ENCODE results near the gene ILKAP.

ILKAP gene

GRCh38 chr2:238203094-238203972 lies at the start of gene ILKAP:
ILKAP (minus strand) TSS chr2:238203695; CDS start chr2:238203553, 142 bp downstream.
- peak; percentile 87 to 88 for DNase-seq

DNA sequence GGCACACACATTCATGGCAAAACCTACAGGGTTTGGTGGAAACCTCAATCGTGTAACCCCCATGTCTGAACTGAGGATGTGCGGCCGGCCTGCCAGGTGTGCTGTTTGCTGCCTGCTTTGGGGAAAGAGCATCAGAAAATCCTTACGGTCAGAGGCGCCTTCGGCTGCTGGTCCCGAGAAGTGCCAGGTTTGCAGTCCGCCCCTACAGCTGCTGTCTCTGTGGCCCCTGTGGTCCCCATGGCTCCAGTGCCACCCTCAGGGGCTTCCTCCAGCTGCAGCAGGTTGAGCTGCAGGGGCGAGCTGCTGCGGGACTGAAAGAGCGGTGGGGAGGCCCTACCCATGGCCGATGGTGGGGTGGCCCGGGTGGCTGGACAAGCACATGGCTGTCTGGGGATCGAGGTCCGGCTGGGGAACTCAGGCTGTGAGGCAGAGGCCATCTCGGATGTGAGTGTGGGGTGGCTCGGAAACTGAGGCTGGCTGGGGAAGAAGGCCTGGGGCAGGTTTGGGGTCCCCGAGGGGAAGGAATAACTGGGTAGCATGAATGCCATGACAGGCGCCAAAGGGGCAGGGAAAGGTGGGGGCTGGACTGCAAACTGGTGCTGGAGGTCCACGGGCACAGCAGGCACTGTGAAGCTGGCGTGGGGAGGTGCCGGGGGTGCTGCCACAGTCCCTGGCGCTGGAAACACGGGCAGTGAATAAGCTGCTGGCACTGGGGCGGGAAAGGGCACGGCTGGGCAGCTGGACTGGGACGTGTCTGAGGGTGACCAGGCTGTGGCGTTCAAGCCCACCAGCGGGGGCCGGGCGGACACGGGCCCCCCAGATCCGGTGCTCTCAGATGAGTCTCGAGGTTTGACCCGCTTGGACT lies 49.5 kb upstream of the ILKAP start:
- no peak for DNase-seq

DNA sequence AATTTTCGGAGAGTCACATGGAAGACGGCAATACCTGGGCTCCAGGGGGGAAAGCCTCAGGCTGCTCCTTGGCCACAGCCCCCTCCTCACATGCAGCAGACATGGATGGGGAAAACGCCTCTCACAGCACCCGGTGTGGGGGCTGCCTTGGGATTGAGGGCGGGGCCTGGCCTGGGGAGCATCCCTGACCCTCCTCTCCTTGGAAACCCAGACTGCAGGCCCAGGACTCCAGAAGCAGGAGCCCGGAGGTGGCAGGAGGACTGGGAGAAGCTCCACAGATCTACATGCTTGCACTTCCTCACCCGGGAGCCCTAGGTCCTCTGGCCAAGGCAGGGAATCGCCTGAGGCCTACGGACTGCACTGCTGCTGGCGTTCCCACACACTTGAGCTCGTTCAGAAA lies 48.5 kb upstream of the ILKAP start:
- no peak for DNase-seq

DNA sequence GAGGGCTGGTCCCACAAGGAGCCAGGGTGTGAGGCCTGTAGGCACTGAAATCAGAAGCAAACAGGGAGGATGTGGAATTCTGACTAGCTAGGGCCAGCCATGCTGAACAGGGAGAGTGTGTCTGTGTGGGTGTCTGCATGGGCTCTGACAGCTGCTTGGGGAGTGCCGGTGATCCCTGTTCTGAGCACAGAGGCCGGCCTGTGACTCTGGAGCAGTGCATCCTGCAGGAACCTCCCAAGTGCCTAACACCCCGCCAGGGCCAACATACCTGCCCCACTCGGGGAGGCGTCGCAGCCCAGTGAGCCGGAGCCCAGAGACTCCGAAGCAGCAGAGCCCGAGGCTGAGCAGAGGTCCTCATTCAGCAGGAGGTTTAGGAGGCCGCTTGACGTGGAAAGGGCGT lies 47.8 kb upstream of the ILKAP start:
- DNase-seq = no peak

- DNase-seq = no peak
Measured at GRCh38 chr2:238250896-238251295, 47.4 kb upstream of the ILKAP start.

DNA sequence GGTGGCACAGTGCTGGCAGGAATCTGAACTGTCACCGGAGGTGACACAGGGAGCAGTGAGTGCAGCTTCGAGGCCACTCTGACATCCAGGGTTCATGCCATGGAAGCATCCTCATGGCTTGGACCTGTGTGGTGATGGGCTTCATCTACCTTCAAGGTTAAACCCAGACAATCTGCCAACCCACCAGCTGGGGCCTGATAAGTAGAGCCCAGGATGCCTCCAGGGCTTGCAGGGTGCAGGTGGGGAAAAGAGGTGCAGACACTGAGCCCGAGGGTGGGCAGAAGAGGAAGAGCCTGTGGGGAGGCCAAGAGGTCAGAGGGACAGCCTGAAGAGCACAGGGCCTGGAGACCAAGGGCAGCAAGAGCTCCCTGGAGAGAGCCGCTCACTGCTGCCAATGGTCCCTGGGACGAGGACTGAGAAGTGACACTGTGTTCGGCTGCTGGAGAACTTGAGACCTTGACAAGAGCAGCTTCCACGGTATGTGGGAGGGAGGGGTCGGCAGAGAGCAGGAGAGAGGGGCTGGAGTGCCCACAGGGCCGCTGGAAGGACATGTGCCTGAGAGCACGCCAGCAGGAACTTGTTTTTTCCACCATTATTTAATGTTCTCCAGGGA lies 44.5 kb upstream of the ILKAP start:
- DNase-seq = no peak

DNA sequence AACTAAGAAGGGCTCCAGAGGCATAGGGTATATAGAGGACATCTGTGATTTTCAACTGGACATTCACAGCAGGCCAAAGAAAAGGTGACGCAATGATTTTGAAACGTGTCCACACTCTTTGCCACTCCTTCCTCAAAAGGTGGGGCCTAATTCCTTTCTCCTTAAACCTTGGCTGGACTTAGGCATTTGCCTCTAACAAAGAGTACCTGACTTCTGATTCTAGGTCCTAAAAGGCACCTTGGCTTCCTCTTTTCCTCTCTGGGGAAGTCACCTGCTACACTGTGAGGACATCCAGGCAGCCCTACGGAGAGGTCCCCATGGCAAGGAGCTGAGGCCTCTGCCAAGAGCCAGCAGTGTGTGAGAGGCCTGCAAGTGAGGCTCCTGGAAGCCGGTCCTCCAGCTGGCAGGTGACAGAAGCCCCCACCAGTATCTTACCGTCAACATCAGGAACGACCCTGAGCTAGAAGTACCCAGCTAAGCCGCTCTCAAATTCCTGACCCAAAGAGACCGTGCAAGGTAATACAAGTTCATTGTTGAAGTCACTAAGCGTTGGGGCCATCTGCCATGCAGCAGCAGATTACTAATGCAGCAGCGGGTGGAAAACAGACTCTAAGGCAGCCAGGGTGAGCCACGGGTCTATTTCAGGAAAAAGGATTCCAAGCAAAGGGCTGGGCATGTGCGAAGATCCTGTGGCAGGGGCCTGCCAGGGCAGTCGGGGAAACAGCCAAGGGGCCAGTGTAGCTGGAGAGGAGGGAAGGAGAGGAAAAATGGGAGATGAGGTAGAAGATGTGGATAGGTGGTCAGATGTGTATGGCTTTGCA lies 43.7 kb upstream of the ILKAP start:
- no peak for DNase-seq

DNA sequence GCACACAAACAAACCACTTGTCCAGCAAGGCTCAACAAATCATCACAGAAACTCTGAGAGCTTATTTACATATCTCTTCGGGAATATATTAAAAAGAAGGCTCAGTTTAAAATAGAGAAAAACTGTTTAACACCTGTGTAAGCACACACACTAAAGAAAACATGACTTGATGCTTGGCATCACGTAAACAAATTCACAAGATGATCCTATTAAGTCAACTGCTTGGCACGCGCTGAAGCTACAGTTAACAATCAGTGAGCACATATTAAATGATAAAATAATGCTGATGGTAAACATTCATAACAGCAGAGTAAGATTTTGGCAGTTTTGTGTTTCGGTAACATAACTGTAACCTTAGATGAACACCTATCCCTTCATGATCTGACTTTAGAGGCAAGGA lies 40.7 kb upstream of the ILKAP start:
- DNase-seq = no peak

GRCh38 chr2:238243496-238244076 lies 40.1 kb upstream of the ILKAP start:
- DNase-seq = no peak

GRCh38 chr2:238242731-238243495 lies 39.4 kb upstream of the ILKAP start:
- no peak for DNase-seq

DNA sequence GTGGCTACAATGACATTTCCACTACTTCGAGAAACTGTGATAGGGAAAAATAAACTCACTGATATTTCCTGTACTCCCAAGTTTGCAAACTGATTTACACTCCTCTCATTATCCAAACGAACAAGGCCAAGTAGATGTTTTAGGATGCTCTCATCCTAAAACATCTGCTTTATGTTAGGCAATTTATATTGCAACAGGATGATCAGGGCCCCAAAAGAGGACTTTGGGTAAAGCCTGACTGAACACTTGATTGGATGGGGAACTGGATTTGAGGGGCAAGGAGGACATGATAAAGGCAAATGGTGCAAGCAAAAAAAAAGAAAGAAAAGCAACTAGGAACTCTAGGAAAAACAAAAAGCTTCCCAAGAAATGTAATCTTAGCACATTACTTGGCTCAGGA lies 38.5 kb upstream of the ILKAP start:
- DNase-seq = no peak

- DNase-seq = no peak
Measured at GRCh38 chr2:238240757-238241711, 37.5 kb upstream of the ILKAP start.

GRCh38 chr2:238239863-238240756 lies 36.6 kb upstream of the ILKAP start, which contains the start of gene HES6:
HES6 (minus strand) TSS chr2:238240038; CDS start chr2:238239905, 133 bp downstream.
- peak; percentile 77 to 84 for DNase-seq

GRCh38 chr2:238239543-238239862 lies 36.0 kb upstream of the ILKAP start:
- peak in 1 of 2 experiments; percentile 29 for DNase-seq

DNA sequence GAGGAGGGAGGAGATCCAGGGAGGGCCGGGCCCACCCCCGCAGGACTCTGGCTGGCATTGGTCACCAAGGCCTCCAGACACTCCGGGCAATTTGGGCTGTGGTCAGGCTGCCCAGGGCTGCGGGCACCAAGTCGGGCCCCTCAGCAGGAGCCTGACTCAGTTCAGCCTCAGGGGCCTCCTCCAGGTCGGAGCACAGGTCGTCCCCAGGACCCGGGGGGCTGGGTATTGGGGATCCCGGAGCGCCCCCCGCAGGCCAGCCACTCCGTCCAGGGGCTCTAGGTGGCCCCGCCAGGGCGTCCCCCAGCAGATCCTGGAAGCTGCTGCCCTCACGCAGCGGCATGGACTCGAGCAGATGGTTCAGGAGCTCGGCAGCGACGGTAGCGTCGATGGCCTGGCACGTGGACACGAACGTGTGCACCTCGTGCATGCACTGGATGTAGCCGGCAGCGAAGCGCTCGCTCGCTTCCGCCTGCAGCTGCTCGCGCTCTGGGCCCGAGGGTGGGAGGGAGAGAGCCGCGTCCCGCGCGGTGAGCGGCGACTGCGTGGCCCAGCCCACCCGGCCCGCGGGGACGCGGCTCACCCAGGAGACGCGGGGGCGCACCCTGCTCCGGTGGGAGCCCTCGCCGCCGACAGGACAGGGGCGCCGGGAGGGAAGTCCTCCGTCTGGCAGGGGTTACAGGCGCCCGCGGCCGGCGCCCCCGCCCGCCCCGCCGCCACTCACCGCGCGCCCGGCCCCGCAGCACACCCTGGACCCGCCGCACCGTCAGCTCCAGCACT lies 35.5 kb upstream of the ILKAP start:
- peak; percentile 23 to 36 for DNase-seq

- DNase-seq = no peak
Measured at GRCh38 chr2:238238311-238238765, 34.8 kb upstream of the ILKAP start.

GRCh38 chr2:238237431-238238135 lies 34.1 kb upstream of the ILKAP start:
- no peak for DNase-seq

Data from activated CD4-positive, alpha-beta T cell treated with anti-CD3 and anti-CD28 coated beads, Interleukin-2, amount 50 U/mL, for 48 hours (primary cell).